Cardiac septum (tissue), 1 donor: ENCODE measurements around the gene PLEKHH3. TPM values are rescaled to one million over a fixed set of nuclear protein-coding genes. Genes with fewer than 3 reads are reported as not detected.
A peak's percentile ranks its signal among the peaks of the same experiment; 100 is the strongest.

Experiments
- DNase-seq: peaks from one replicate; pipeline ENCODE4 v3.0.0-alpha.2; 2020; ENCODE audit warnings: low spot score
- intact Hi-C: fragments of 100-400 bp; cut with DNase I; formaldehyde crosslinking; loops from one replicate; pipeline ENCODE4 v1.14.0; 2022
- total RNA-seq: library from RNA; stranded (reverse); fragmentation: NEBNext Ultra II Directional; extraction: Animal tissue kit (Norgen Biotek cat#: 25700); gene quantifications from one replicate; pipeline ENCODE4 v1.2.1, GENCODE V29; 2021
- donor health status: DM: no; HTN: no; CAD: no.

Gene PLEKHH3
- total RNA-seq, 1 donor from 2014 or later: 20.2 TPM

GRCh38 chr17:42687707-42688320 lies 11.0 kb upstream of the PLEKHH3 start:
- intact Hi-C loops: no loop called here
- no peak for DNase-seq

- intact Hi-C loops: no loop called here
- DNase-seq: no peak
Observed at GRCh38 chr17:42686520-42687128, 9.8 kb upstream of the PLEKHH3 start.

GRCh38 chr17:42685831-42686230 lies 9.0 kb upstream of the PLEKHH3 start:
- DNase-seq: no peak
- intact Hi-C loops: no loop called here

GRCh38 chr17:42684929-42685556 lies 8.2 kb upstream of the PLEKHH3 start:
- intact Hi-C loops: loop anchor here (5.0 kb wide), 1 partner anchor 62 kb away; the partner anchor contains the start of gene EZH1
- no peak for DNase-seq

GRCh38 chr17:42683407-42684034 lies 6.7 kb upstream of the PLEKHH3 start:
- intact Hi-C loops: loop anchor here (5.0 kb wide), 1 partner anchor 64 kb away; the partner anchor contains the start of gene EZH1
- DNase-seq: no peak

- DNase-seq: no peak
- intact Hi-C loops: loop anchor here (5.0 kb wide), 1 partner anchor 64 kb away; the partner anchor contains the start of gene EZH1
Observed at GRCh38 chr17:42682722-42683403, 6.1 kb upstream of the PLEKHH3 start.

GRCh38 chr17:42681976-42682721 lies 5.4 kb upstream of the PLEKHH3 start, which contains the start of gene CNTNAP1:
TSS of gene CNTNAP1 (plus strand) at chr17:42682531. CDS start at chr17:42682830, 299 bp downstream.
- no peak for DNase-seq
- intact Hi-C loops: loop anchor here (5.0 kb wide), 1 partner anchor 65 kb away; the partner anchor contains the start of gene EZH1

- intact Hi-C loops: loop anchor here (5.0 kb wide), 1 partner anchor 67 kb away; the partner anchor contains the start of gene EZH1
- no peak for DNase-seq
Observed at GRCh38 chr17:42680331-42680808, 3.6 kb upstream of the PLEKHH3 start.

- DNase-seq: peak; percentile 90
- intact Hi-C loops: loop anchor here (1.0 to 5.0 kb wide), 3 partner anchors 61 to 101 kb away; partner anchors contain the start of gene EZH1
Observed at GRCh38 chr17:42679492-42680330, 2.9 kb upstream of the PLEKHH3 start.

GRCh38 chr17:42678951-42679491 lies 2.2 kb upstream of the PLEKHH3 start:
- DNase-seq: no peak
- intact Hi-C loops: loop anchor here (1.0 to 2.0 kb wide), 2 partner anchors 60 to 101 kb away; no protein-coding TSS in a partner anchor

GRCh38 chr17:42677921-42678781 lies 1.4 kb upstream of the PLEKHH3 start:
- intact Hi-C loops: loop anchor here (2.0 kb wide), 1 partner anchor 59 kb away; no protein-coding TSS in a partner anchor
- peak; percentile 91 for DNase-seq

GRCh38 chr17:42677012-42677857 lies 441 bp upstream of the PLEKHH3 start:
- peak; percentile 100 for DNase-seq
- intact Hi-C loops: no loop called here

GRCh38 chr17:42675965-42676423 lies 800 bp downstream of the PLEKHH3 start:
- intact Hi-C loops: loop anchor here (2.0 kb wide), 1 partner anchor 67 kb away; the partner anchor contains the start of genes RETREG3 and TUBG1

GRCh38 chr17:42675348-42675964 lies 1.3 kb downstream of the PLEKHH3 start:
- no peak for DNase-seq
- intact Hi-C loops: loop anchor here (2.0 kb wide), 1 partner anchor 67 kb away; the partner anchor contains the start of genes RETREG3 and TUBG1

More at GRCh38 chr17:42675965-42676423, 800 bp downstream of the PLEKHH3 start:
- no peak for DNase-seq
